ENCODE results near the gene PCAT7.

DNA sequence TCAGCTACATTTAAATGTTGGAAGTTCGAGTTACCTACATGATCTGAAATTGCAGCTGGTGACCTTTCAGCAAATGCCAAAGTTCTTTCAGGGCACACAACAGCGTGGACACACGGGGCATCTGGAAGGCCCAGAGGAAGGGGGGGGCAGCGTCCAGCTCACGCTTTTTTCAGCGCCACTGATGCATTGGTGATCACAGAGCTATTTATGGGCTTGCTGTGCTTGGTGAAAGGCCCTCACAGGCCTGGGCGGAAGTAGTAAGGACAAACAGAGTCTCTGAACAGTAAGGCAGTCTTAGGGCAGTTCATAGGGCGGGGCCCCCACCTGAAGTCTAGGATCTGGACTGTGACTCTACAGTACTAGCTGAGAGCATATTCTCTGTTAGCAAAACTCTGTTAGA is 45.4 kb downstream of the PCAT7 start:
- TF ChIP-seq, protein P1, sequence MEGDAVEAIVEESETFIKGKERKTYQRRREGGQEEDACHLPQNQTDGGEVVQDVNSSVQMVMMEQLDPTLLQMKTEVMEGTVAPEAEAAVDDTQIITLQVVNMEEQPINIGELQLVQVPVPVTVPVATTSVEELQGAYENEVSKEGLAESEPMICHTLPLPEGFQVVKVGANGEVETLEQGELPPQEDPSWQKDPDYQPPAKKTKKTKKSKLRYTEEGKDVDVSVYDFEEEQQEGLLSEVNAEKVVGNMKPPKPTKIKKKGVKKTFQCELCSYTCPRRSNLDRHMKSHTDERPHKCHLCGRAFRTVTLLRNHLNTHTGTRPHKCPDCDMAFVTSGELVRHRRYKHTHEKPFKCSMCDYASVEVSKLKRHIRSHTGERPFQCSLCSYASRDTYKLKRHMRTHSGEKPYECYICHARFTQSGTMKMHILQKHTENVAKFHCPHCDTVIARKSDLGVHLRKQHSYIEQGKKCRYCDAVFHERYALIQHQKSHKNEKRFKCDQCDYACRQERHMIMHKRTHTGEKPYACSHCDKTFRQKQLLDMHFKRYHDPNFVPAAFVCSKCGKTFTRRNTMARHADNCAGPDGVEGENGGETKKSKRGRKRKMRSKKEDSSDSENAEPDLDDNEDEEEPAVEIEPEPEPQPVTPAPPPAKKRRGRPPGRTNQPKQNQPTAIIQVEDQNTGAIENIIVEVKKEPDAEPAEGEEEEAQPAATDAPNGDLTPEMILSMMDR (optimal IDR thresholded peaks at IDR 0.05 in 1 of 3, IDR thresholded peaks at IDR 0.05 in 1 of 3, conservative IDR thresholded peaks at IDR 0.05 in 1 of 3; ENCODE audit: extremely low read depth in 1 of 3, insufficient read depth in 2 of 3, low read length in 3 of 3) = no peak
- no peak for TF ChIP-seq EZH2 (IDR thresholded peaks at IDR 0.05; ENCODE audit: low read length)

Data from keratinocyte (primary cell).